A549 (cell line): ENCODE data around the gene APP. TPM values are rescaled to one million over a fixed set of nuclear protein-coding genes. Genes with fewer than 3 reads are reported as not detected.

Experiments used
- ATAC-seq, 2 experiments: fragments of 200-7000 bp in 1 of 2; fragments of >200 bp in 1 of 2; cut with Nextera tagmentation in 1 of 2; cut with Tn5 transposase in 1 of 2; 3 replicates each; pipeline versions ENCODE4 v1.8.0 to v1.9.1; 2018 to 2020; ENCODE audit warnings: mild to moderate bottlenecking in 1 of 2, moderate library complexity in 1 of 2
- CTCF ChIA-PET: fragments of 300-600 bp; sonication (Branson Sonifier 250); formaldehyde crosslinking; extraction: SDS; loops from one replicate; lab custom pipeline; 2021; ENCODE audit warnings: antibody characterized with exemption, inconsistent platforms; lab: Yijun Ruan, JAX
- POLR2A ChIA-PET: fragments of 350-600 bp; formaldehyde crosslinking; extraction: SDS; loops from one replicate; lab custom pipeline; 2021; ENCODE audit warnings: antibody characterized with exemption, inconsistent platforms; lab: Yijun Ruan, JAX
- DNase-seq, 2 experiments: peaks; one replicate each; pipeline versions ENCODE4 v3.0.0 to v3.0.0-alpha.2; 2011 to 2016; ENCODE audit warnings: low read depth in 1 of 2, low spot score in 1 of 2
- FAIRE-seq: peaks from 2 replicates; lab custom pipeline; 2011; peaks lifted over from hg19 to GRCh38; lab: Jason Lieb, UNC
- H3K27ac ChIP-seq, 2 experiments: fragments of >200 bp; sonication (Bioruptor Twin); formaldehyde crosslinking; 3 replicates each; pipeline ENCODE4 v1.5.1; 2016 to 2017
- H3K4me1 ChIP-seq: fragments of >200 bp; sonication (Bioruptor Twin); formaldehyde crosslinking; 3 replicates; pipeline ENCODE4 v1.6.1; 2016
- H3K4me2 ChIP-seq: fragments of >200 bp; sonication (Bioruptor Twin); formaldehyde crosslinking; 3 replicates; pipeline ENCODE4 v1.6.1; 2016
- H3K4me3 ChIP-seq: fragments of >200 bp; sonication (Bioruptor Twin); formaldehyde crosslinking; 3 replicates; pipeline ENCODE4 v1.5.1; 2016
- H3K9me3 ChIP-seq: fragments of >200 bp; sonication (Bioruptor Twin); formaldehyde crosslinking; 3 replicates; pipeline ENCODE4 v1.6.1; 2016
- CBX2 ChIP-seq: fragments of 200-600 bp; sonication (generic); IDR thresholded peaks from 2 replicates; pipeline ENCODE4 v1.6.1; 2016; ENCODE audit warnings: low read depth, mild to moderate bottlenecking, borderline replicate concordance
- CEBPB ChIP-seq, 2 experiments: fragments of >200 bp in 1 of 2; sonication (Bioruptor Twin) in 1 of 2; formaldehyde crosslinking in 1 of 2; IDR thresholded peaks; 2 replicates each; pipeline ENCODE4 v1.6.1; 2012 to 2016
- CHD2 ChIP-seq: fragments of 150-350 bp; IDR thresholded peaks from 2 replicates; pipeline ENCODE4 v1.6.1; 2014; ENCODE audit warnings: low read length; ENCODE audit not compliant: partially characterized antibody
- CHD4 ChIP-seq: fragments of 200-600 bp; sonication (generic); IDR thresholded peaks from 2 replicates; pipeline ENCODE4 v1.6.1; 2016; ENCODE audit warnings: antibody characterized with exemption, mild to moderate bottlenecking, borderline replicate concordance
- EHF ChIP-seq: fragments of 250-450 bp; sonication (Bioruptor Pico); IDR thresholded peaks from 2 replicates; pipeline ENCODE4 v1.5.0; 2020; ENCODE audit warnings: mild to moderate bottlenecking
- EHMT2 ChIP-seq: fragments of 200-600 bp; sonication (generic); IDR thresholded peaks from 2 replicates; pipeline ENCODE4 v1.6.1; 2016; ENCODE audit warnings: antibody characterized with exemption, low read depth, mild to moderate bottlenecking, moderate library complexity
- ESRRA ChIP-seq: fragments of 150-350 bp; IDR thresholded peaks from 2 replicates; pipeline ENCODE4 v1.6.1; 2014; ENCODE audit warnings: mild to moderate bottlenecking, low read length, borderline replicate concordance
- FOSL2 ChIP-seq, 2 experiments: fragments of 450-650 bp in 1 of 2; fragments of >200 bp in 1 of 2; sonication (Bioruptor Twin) in 1 of 2; formaldehyde crosslinking; IDR thresholded peaks; 2 replicates each; pipeline versions ENCODE4 v1.5.0 to v1.6.1; 2016 to 2020; ENCODE audit warnings: mild to moderate bottlenecking in 1 of 2, moderate library complexity in 1 of 2
- FOXS1 ChIP-seq: fragments of 250-450 bp; sonication (Bioruptor Pico); IDR thresholded peaks from 2 replicates; pipeline ENCODE4 v1.5.0; 2020; ENCODE audit warnings: mild to moderate bottlenecking, moderate library complexity
- HES2 ChIP-seq: fragments of >200 bp; sonication (Bioruptor Twin); formaldehyde crosslinking; IDR thresholded peaks from 2 replicates; pipeline ENCODE4 v1.6.1; 2016
- HEYL ChIP-seq: fragments of 250-450 bp; sonication (Bioruptor Pico); IDR thresholded peaks from 2 replicates; pipeline ENCODE4 v1.8.0; 2021; ENCODE audit warnings: mild to moderate bottlenecking, moderate library complexity
- HOXB5 ChIP-seq: fragments of 250-450 bp; sonication (Bioruptor Pico); IDR thresholded peaks from 2 replicates; pipeline ENCODE4 v1.5.0; 2020; ENCODE audit warnings: mild to moderate bottlenecking, moderate library complexity
- JUN ChIP-seq, 2 experiments: fragments of >200 bp; sonication (Bioruptor Twin); formaldehyde crosslinking; IDR thresholded peaks; 2 replicates in 1 of 2; 3 replicates in 1 of 2; pipeline ENCODE4 v1.6.1; 2016 to 2017
- JUNB ChIP-seq: fragments of >200 bp; sonication (Bioruptor Twin); formaldehyde crosslinking; IDR thresholded peaks from 2 replicates; pipeline ENCODE4 v1.6.1; 2016
- KDM5A ChIP-seq: fragments of 200-600 bp; sonication (generic); IDR thresholded peaks from 2 replicates; pipeline ENCODE4 v1.6.1; 2016; ENCODE audit warnings: antibody characterized with exemption, mild to moderate bottlenecking
- MAZ ChIP-seq: fragments of 150-350 bp; IDR thresholded peaks from 2 replicates; pipeline ENCODE4 v1.6.1; 2014; ENCODE audit warnings: antibody characterized with exemption, low read depth, low read length, borderline replicate concordance
- PHF8 ChIP-seq: fragments of 200-600 bp; sonication (generic); IDR thresholded peaks from 2 replicates; pipeline ENCODE4 v1.6.1; 2016; ENCODE audit warnings: low read depth, mild to moderate bottlenecking, antibody characterized with exemption, moderate library complexity, borderline replicate concordance
- RAD21 ChIP-seq, 2 experiments: fragments of >200 bp in 1 of 2; sonication (Bioruptor Twin) in 1 of 2; formaldehyde crosslinking in 1 of 2; IDR thresholded peaks in 1 of 2; conservative IDR thresholded peaks in 1 of 2; 2 replicates in 1 of 2; 3 replicates in 1 of 2; pipeline ENCODE4 v1.6.1; 2012 to 2018; ENCODE audit warnings: inconsistent platforms in 1 of 2
- RARB ChIP-seq: fragments of 250-450 bp; sonication (Bioruptor Pico); IDR thresholded peaks from 2 replicates; pipeline ENCODE4 v1.8.0; 2021; ENCODE audit warnings: mild to moderate bottlenecking, moderate library complexity
- RNF2 ChIP-seq: fragments of 200-600 bp; sonication (generic); IDR thresholded peaks from 2 replicates; pipeline ENCODE4 v1.6.1; 2016; ENCODE audit warnings: low read depth, mild to moderate bottlenecking, antibody characterized with exemption, moderate library complexity, borderline replicate concordance
- SREBF2 ChIP-seq: fragments of 450-650 bp; IDR thresholded peaks from 2 replicates; pipeline ENCODE4 v1.6.1; 2014; ENCODE audit warnings: mild to moderate bottlenecking, moderate library complexity
- USF2 ChIP-seq: fragments of 450-650 bp; IDR thresholded peaks from 2 replicates; pipeline ENCODE4 v1.6.1; 2014; ENCODE audit warnings: antibody characterized with exemption
- ZC3H11A ChIP-seq: fragments of 450-650 bp; IDR thresholded peaks from 2 replicates; pipeline ENCODE4 v1.6.1; 2014; ENCODE audit warnings: antibody characterized with exemption, mild to moderate bottlenecking
- ZSCAN20 ChIP-seq: fragments of 250-450 bp; sonication (Bioruptor Pico); IDR thresholded peaks from 2 replicates; pipeline ENCODE4 v1.8.0; 2022; ENCODE audit warnings: mild to moderate bottlenecking, moderate library complexity
- WGBS: methylation state at CpG from one replicate; pipeline ENCODE4 v1.1.6; 2017; ENCODE audit errors: missing lambda C conversion rate; 5-methylcytosine and 5-hydroxymethylcytosine counted together
- polyA plus RNA-seq, 4 experiments: library from polyadenylated mRNA; depleted of rRNA in 3 of 4; stranded (reverse); fragments of >200 nt; fragmentation: RNase III in 1 of 4; extraction: RNeasy Plus Mini Kit Qiagen cat#74134 plus additional on column Dnase treatment in 1 of 4; gene quantifications; 2 replicates in 3 of 4; 3 replicates in 1 of 4; pipeline ENCODE4 v1.2.3, GENCODE V29; 2011 to 2017
- TF ChIP-seq, protein P1 (sequence below): fragments of 200-600 bp; sonication (generic); IDR thresholded peaks from 2 replicates; pipeline ENCODE4 v1.6.1; 2016; ENCODE audit warnings: antibody characterized with exemption, mild to moderate bottlenecking, moderate library complexity

The APP gene
- polyA plus RNA-seq, 2 of the 4 experiments (the other 2 are of a cell fraction), result 540 to 565 TPM

- H3K4me1 ChIP-seq, result no peaks in the 10 kb centered on the region
- ATAC-seq, result no peak
- ChIA-PET POLR2A (no interaction called here), CTCF (no interaction called here)
- WGBS, result 92% methylated on average over 1 of the region's 1 CpG
- TF ChIP-seq FOSL2 (IDR thresholded peaks at IDR 0.05) (no peak), FOSL2 (CRISPR knock-in tag; IDR thresholded peaks at IDR 0.05) (no peak), ZSCAN20 (CRISPR knock-in tag) (no peak), CHD4 (no peak), EHF (CRISPR knock-in tag) (no peak), KDM5A (no peak), PHF8 (no peak), CHD2 (no peak), EHMT2 (no peak), RNF2 (no peak), USF2 (no peak), FOXS1 (no peak), RAD21 (conservative IDR thresholded peaks at IDR 0.05 in 1 of 2, IDR thresholded peaks at IDR 0.05 in 1 of 2) (no peak), HES2 (no peak), JUN (IDR thresholded peaks at IDR 0.05) (no peak), HOXB5 (no peak), CEBPB (IDR thresholded peaks at IDR 0.05) (no peak), ESRRA (no peak)
- TF ChIP-seq, protein P1, sequence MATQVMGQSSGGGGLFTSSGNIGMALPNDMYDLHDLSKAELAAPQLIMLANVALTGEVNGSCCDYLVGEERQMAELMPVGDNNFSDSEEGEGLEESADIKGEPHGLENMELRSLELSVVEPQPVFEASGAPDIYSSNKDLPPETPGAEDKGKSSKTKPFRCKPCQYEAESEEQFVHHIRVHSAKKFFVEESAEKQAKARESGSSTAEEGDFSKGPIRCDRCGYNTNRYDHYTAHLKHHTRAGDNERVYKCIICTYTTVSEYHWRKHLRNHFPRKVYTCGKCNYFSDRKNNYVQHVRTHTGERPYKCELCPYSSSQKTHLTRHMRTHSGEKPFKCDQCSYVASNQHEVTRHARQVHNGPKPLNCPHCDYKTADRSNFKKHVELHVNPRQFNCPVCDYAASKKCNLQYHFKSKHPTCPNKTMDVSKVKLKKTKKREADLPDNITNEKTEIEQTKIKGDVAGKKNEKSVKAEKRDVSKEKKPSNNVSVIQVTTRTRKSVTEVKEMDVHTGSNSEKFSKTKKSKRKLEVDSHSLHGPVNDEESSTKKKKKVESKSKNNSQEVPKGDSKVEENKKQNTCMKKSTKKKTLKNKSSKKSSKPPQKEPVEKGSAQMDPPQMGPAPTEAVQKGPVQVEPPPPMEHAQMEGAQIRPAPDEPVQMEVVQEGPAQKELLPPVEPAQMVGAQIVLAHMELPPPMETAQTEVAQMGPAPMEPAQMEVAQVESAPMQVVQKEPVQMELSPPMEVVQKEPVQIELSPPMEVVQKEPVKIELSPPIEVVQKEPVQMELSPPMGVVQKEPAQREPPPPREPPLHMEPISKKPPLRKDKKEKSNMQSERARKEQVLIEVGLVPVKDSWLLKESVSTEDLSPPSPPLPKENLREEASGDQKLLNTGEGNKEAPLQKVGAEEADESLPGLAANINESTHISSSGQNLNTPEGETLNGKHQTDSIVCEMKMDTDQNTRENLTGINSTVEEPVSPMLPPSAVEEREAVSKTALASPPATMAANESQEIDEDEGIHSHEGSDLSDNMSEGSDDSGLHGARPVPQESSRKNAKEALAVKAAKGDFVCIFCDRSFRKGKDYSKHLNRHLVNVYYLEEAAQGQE, result no peak
- FAIRE-seq, result no peak
- H3K27ac ChIP-seq, result no peak overlapping the region
- H3K4me2 ChIP-seq, result no peak overlapping the region
- DNase-seq, result no peak
- no peak overlapping the region for H3K4me3 ChIP-seq
- H3K9me3 ChIP-seq, result no peaks in the 10 kb centered on the region
Measured at GRCh38 chr21:26005464-26005863, 165.1 kb downstream of the APP start.

GRCh38 chr21:26003404-26003803, 167.2 kb downstream of the APP start:
- WGBS, result 90% methylated on average over 4 of the region's 4 CpGs
- no peak overlapping the region for H3K4me2 ChIP-seq
- H3K4me3 ChIP-seq, result no peak overlapping the region
- ATAC-seq (no peak), DNase-seq (no peak), FAIRE-seq (no peak)
- H3K9me3 ChIP-seq, result no peaks in the 10 kb centered on the region
- H3K27ac ChIP-seq, result no peak overlapping the region
- no peak for TF ChIP-seq MAZ
- TF ChIP-seq RARB (CRISPR knock-in tag), result no peak
- TF ChIP-seq SREBF2, result no peak
- TF ChIP-seq HEYL (CRISPR knock-in tag), result no peak
- TF ChIP-seq CHD4, result no peak
- TF ChIP-seq CBX2, result no peak
- TF ChIP-seq JUNB, result no peak
- no peak for TF ChIP-seq FOSL2 (IDR thresholded peaks at IDR 0.05)
- TF ChIP-seq FOSL2 (CRISPR knock-in tag; IDR thresholded peaks at IDR 0.05), result no peak
- no peak for TF ChIP-seq HOXB5
- no peak for TF ChIP-seq KDM5A
- no peak for TF ChIP-seq PHF8
- no peak for TF ChIP-seq ZC3H11A
- CTCF ChIA-PET, result no interaction called here
- POLR2A ChIA-PET, result no interaction called here
- H3K4me1 ChIP-seq, result no peaks in the 10 kb centered on the region
